ENCODE measurements around the gene PSIP1. TPM values are rescaled to one million over a fixed set of nuclear protein-coding genes. Genes with fewer than 3 reads are reported as not detected.
"Not testable (repeated sequence)": the region's sequence is repeated elsewhere in the genome, so short reads cannot be mapped to it uniquely, and the experiment has no call there.

Gene PSIP1
- total and polyA plus RNA-seq, 2 experiments from 2014 or later, result 36.9 to 58.0 TPM

DNA sequence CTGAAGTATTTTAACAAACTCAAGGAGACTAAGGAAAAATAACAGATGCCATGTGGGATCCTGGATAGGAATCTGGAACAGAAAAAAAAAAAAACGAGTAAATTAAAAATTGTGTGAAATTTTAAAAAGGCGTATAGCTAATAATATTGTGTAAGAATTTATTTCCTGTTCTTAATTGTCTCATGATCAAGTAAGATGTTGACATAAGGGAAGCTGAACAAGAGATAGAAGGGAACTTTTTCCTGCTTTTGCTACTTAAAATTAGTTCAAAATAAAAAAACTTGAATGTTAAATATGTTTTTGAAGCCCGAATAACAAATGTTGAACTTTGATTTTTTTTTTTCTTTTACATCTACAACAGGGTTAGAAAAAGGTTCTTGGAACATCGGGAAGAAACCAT, 77.6 kb downstream of the PSIP1 start:
- Histone ChIP-seq H3K9me3 (ENCODE audit: low read depth) (no peaks in the 10 kb centered on the region), H3K79me2 (ENCODE audit: insufficient read depth) (peaks cover 100% of the 10 kb centered on the region), H2AFZ (no peak overlapping the region), H4K20me1 (ENCODE audit: insufficient read depth) (no peaks in the 10 kb centered on the region), H3K4me2 (ENCODE audit: unreplicated experiment) (no peak overlapping the region), H3K27ac (no peak overlapping the region), H3K36me3 (ENCODE audit: low read depth) (peaks cover 18% of the 10 kb centered on the region), H3K9me2 (ENCODE audit: insufficient read depth) (no peaks in the 10 kb centered on the region), H3K27me3 (replicated peaks; ENCODE audit: insufficient read depth) (no peaks in the 10 kb centered on the region), H3K4me1 (ENCODE audit: insufficient read depth) (0 out of 2 replicates have a peak, but pooled peaks cover 6% of the 10 kb centered on the region), H3F3A (ENCODE audit: insufficient read depth) (peaks cover 13% of the 10 kb centered on the region; the same call in 1 of the 2 replicates), H3K4me3 (no peak overlapping the region), H3K9ac (no peak overlapping the region)
- DNase-seq, result no peak
- WGBS, 2 experiments (ENCODE audit: low coverage in 1 of 2, low lambda C conversion rate in 2 of 2, missing lambda C conversion rate in 2 of 2), result 65 to 68% methylated on average over 4 of the region's 4 CpGs
- in situ Hi-C loops (cut with MboI), result no loop called here
- TF ChIP-seq EZH2 (IDR thresholded peaks at IDR 0.05; ENCODE audit: insufficient read depth, poor library complexity, severe bottlenecking) (no peak), EZH2phosphoT487 (IDR thresholded peaks at IDR 0.05; ENCODE audit: insufficient read depth, low read depth) (no peak)

DNA sequence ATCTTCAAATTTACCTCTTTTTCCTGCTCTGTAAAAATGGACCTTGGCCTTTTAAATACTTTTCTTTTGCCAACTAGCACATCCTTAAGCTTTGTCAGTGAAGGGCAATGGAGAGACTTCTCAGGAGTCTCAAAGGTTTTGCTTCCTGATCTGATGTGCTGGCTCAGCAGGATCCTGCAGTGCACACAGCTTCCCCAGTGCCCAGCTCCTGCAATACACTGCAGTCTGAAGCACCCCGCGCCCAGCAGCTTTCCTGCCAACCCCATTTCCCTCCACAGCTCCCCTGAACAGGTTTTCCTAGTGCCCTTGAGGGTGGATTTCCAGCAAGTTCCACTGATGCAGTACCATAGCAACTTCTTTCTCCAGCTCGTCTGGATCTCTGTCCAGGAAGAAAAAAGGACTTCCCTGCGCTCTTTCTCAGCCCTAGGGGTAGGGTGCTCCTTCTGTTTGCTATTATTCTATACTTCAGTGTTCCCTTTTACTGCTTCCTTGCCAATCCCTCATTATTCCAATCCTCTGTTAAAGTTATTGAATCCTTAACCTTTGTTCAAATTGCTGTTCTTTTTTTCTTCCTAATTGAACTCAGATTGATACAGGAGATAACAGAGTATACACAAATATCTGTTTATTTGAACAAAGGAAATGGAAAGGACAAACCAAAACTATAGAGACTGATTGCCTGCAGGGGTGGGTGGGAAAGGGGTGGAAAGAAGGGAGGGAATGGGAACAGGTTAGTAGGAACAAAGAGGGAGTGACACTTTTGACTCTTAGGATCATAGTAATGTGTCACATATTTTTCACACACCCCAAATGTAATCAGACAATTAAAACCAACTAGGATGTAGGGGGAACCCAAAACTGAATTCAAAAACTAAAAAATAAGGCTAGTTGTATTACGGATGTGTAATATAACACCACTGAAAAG, 79.6 kb downstream of the PSIP1 start:
- Histone ChIP-seq H3K79me2 (ENCODE audit: insufficient read depth) (peaks cover 100% of the 10 kb centered on the region), H3K4me2 (ENCODE audit: unreplicated experiment) (no peak overlapping the region), H2AFZ (no peak overlapping the region), H3K4me1 (ENCODE audit: insufficient read depth) (no peaks in the 10 kb centered on the region), H3K27ac (no peak overlapping the region), H3K9me3 (ENCODE audit: low read depth) (no peaks in the 10 kb centered on the region), H3K9ac (no peak overlapping the region), H3K27me3 (replicated peaks; ENCODE audit: insufficient read depth) (no peaks in the 10 kb centered on the region), H3K4me3 (no peak overlapping the region), H4K20me1 (ENCODE audit: insufficient read depth) (no peaks in the 10 kb centered on the region; the same call in 1 of the 2 replicates), H3K9me2 (ENCODE audit: insufficient read depth) (no peaks in the 10 kb centered on the region), H3K36me3 (ENCODE audit: low read depth) (peaks cover 26% of the 10 kb centered on the region), H3F3A (ENCODE audit: insufficient read depth) (peaks cover 4% of the 10 kb centered on the region; the same call in 1 of the 2 replicates)
- 48 to 51% methylated on average over 5 of the region's 5 CpGs for WGBS, 2 experiments (ENCODE audit: low coverage in 1 of 2, low lambda C conversion rate in 2 of 2, missing lambda C conversion rate in 2 of 2)
- in situ Hi-C loops (cut with MboI), result no loop called here
- TF ChIP-seq EZH2phosphoT487 (IDR thresholded peaks at IDR 0.05; ENCODE audit: insufficient read depth, low read depth) (no peak), EZH2 (IDR thresholded peaks at IDR 0.05; ENCODE audit: insufficient read depth, poor library complexity, severe bottlenecking) (no peak)
- DNase-seq, result no peak

DNA sequence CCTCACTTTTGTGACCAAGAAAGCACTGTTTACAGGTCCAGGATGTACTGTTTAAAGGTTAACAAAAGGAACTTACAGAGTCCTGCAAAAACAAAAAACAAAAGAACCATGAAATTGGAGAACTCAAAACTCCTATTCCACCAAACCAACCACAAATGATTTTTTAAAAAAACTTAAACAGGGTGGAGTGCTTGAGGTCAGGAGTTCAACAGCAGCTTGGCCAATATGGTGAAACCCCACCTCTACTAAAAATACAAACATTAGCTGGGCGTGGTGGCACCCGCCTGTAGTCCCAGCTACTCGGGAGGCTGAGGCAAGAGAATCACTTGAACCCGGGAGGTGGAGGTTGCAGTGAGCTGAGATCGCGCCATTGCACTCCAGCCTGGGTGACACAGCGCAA, 83.1 kb downstream of the PSIP1 start:
- peaks cover 100% of the 10 kb centered on the region for H3K79me2 ChIP-seq (ENCODE audit: insufficient read depth)
- H3K27ac ChIP-seq; H4K20me1 ChIP-seq (ENCODE audit: insufficient read depth); H2AFZ ChIP-seq; H3K9ac ChIP-seq; H3F3A ChIP-seq (ENCODE audit: insufficient read depth); H3K27me3 ChIP-seq (replicated peaks; ENCODE audit: insufficient read depth); H3K4me1 ChIP-seq (ENCODE audit: insufficient read depth); H3K9me3 ChIP-seq (ENCODE audit: low read depth); H3K9me2 ChIP-seq (ENCODE audit: insufficient read depth); DNase-seq; H3K4me3 ChIP-seq; in situ Hi-C loops (cut with MboI); H3K4me2 ChIP-seq (ENCODE audit: unreplicated experiment): not testable (repeated sequence)
- H3K36me3 ChIP-seq (ENCODE audit: low read depth), result peaks cover 18% of the 10 kb centered on the region; the same call in 1 of the 2 replicates
- 95 to 98% methylated on average over 7 of the region's 7 CpGs for WGBS, 2 experiments (ENCODE audit: low coverage in 1 of 2, low lambda C conversion rate in 2 of 2, missing lambda C conversion rate in 2 of 2)

DNA sequence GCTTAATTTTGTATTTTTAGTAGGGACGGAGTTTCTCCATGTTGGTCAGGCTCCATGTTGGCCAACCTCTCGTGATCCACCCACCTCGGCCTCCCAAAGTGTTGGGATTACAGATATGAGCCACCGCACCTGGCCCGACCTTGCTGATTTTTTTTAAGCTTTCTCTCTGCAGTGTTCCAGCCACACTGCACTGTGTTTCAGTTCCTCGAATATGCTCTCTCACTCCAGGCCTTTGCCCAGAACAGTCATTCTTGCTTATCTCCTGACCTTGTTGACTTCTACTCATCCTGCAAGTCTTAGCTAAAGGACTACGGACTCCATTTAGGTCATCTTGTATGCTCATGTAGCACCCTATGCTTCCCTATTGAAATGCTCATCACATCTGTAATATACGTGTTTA, 84.8 kb downstream of the PSIP1 start:
- no peaks in the 10 kb centered on the region for H3K9me2 ChIP-seq (ENCODE audit: insufficient read depth)
- no peak overlapping the region for H2AFZ ChIP-seq
- no peaks in the 10 kb centered on the region for H3K27me3 ChIP-seq (replicated peaks; ENCODE audit: insufficient read depth)
- H3K9me3 ChIP-seq (ENCODE audit: low read depth), result no peaks in the 10 kb centered on the region
- no peak overlapping the region for H3K9ac ChIP-seq
- no peak for DNase-seq
- H3F3A ChIP-seq (ENCODE audit: insufficient read depth), result no peaks in the 10 kb centered on the region
- no peak overlapping the region for H3K4me3 ChIP-seq
- peaks cover 18% of the 10 kb centered on the region; the same call in 1 of the 2 replicates for H3K36me3 ChIP-seq (ENCODE audit: low read depth)
- H3K4me2 ChIP-seq (ENCODE audit: unreplicated experiment), result no peak overlapping the region
- WGBS, 2 experiments (ENCODE audit: low coverage in 1 of 2, low lambda C conversion rate in 2 of 2, missing lambda C conversion rate in 2 of 2), result 95 to 97% methylated on average over 8 of the region's 8 CpGs
- TF ChIP-seq EZH2phosphoT487 (IDR thresholded peaks at IDR 0.05; ENCODE audit: insufficient read depth, low read depth), result no peak
- no peak for TF ChIP-seq EZH2 (IDR thresholded peaks at IDR 0.05; ENCODE audit: insufficient read depth, poor library complexity, severe bottlenecking)
- H3K4me1 ChIP-seq (ENCODE audit: insufficient read depth), result peaks cover 15% of the 10 kb centered on the region
- in situ Hi-C loops (cut with MboI), result no loop called here
- peaks cover 84% of the 10 kb centered on the region for H3K79me2 ChIP-seq (ENCODE audit: insufficient read depth)
- peaks cover 3% of the 10 kb centered on the region; the same call in 1 of the 2 replicates for H4K20me1 ChIP-seq (ENCODE audit: insufficient read depth)
- H3K27ac ChIP-seq, result no peak overlapping the region
